ENCODE results near the gene PDGFD.

Gene PDGFD

DNA sequence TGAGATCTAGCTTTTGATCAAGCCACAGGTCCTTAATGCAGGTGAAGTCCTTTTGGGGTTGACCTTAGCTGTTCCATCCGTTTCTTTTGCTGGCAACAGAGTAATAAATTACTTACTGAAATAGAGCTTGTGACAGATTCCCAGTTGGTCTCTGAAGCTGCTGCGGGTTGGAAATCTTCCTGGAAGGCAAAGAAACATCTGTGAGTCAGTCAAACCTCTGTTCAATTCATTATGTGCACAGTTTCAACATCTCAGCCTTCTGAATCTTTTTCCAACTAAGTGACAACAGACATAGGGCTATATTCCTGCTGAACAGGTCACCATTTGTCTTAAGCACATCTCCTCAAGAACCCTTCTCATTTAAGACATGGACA, 216.4 kb downstream of the PDGFD start:
- DNase-seq: peak; percentile 35

DNA sequence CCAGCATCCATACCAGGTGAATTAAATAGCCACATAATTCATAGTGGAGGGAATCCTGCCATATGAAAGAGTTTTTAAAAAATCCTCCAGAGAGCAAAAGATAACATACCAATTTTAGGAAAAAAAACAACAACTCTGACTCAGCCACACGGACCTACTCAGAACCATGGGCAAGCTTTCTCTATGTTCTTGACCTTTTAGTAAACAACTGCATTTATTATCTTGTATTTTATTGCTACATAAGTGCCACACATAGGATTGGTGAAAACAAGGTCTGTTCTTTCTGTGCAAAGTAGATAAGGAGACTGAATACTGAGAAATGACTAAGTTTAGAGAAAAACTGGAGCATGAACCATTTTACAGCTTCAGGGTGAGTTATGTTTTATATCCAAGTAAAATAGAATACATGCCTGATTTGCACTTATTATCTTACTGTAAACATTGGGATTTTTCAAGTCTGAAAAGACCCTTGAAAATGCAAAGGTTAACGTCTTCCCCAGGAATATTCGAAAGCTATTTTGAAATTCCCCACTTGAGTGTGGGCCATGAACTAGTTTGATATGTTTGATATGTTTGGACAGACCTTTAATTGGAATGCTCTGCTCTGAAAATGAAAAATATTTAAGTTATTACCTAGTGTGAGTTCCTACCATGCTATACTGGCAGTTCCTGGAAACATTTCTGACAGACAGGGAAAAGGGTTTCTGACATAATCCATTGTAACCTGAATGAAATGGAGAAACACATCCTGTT, 217.0 kb downstream of the PDGFD start:
- no peak for DNase-seq

DNA sequence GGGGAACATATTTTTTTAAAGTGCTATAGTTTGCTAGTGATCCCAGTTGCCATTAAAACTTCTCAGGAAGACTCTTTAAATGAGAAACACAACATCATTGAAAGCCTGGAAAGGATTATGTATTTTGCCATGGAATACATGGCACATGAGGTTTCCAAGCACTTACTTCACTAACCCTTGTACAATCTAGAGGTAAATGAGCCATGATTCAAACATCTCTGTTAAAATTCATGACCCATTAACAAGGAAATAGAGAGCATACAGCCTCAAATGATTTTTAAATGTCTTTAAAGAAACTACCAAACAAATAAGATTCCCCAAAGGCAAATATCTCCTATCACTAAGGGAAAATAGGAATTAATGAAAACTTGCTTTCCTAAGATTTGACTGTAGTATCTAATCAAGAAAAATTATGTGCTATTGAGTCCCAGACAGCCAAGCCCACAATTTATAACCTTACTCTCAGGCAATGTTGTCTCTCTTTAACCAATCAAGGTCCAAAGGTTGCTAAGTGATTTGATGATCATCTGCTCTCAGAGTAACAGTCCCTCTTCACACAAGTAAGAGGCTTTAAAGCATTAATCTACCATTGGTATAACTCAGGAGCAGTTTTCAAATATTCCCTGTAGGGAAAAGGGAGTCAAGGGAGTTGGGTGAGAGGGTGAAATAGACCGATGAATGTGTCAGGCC, 219.6 kb downstream of the PDGFD start:
- DNase-seq: no peak

DNA sequence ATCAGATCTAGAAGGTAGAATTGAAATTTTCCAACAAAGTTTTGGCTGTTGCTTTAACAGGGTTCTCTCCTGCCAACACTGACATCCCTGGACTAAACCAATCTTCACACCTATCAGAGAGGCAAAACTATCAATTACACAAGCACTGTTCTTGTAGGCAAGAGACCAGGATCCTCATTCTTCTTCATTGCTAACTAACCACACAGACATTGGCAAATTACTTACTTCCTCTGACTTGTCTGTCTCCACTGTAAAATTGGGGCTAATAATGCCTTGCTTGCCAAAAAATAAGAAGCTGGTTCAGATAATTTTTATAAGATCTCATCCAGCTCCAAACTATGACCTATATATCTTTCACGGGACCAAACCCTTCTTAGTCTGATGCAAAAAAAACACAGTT, 221.3 kb downstream of the PDGFD start:
- DNase-seq: no peak

DNA sequence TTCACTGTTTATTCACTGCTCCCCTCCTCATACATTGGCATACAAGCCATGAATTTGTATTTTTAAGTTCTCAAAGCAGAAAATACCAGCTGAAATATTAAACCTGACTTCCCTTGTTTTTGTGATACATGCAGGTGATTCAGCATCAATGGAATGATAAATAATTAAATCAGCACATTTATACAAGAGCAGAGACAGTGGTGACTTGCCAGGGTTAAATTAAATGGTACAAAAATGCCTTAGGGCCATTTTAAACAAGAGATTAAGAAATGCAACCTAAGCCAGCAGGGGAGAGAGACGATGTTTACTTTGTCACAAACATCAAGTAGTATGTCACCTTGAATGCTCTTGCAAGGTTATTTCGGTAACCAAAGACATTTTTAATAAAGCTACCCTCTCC, 223.4 kb downstream of the PDGFD start:
- no peak for DNase-seq

DNA sequence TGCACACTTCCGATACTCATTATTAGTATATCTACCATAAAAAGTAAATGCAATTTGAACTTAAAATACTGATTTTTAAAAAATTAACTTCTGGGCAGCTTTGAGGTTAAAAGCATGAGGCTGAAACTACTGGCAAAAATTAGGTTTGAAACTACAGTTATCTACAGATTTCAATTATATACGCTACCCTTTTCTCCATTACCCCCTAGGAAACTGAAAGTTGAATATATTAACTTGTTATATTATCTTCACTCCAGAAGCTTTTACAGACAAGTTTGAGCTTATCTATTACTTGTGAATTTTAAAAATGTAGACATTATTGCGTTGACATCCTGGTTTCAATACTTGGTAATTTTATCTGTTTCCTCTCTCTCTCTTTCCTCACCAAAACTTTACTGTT, 224.3 kb downstream of the PDGFD start:
- DNase-seq: no peak

DNA sequence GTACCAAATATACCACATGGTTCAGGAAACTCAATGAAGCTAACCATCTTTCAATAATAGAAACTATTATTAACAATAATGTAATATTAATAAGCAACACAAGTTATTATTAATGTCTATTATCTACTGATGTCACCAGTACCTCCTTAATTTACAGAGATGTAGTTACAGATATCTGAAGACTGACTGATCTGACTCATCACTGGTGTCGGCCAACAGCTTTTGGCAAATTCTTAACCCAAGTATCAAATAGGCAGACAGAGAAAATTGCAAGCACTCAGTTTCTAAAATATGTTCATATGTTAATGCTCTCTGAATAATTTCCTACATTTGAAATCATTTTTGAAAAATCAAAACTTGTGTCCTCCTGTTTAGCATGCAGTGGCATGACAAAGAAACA, 227.9 kb downstream of the PDGFD start:
- no peak for DNase-seq

DNA sequence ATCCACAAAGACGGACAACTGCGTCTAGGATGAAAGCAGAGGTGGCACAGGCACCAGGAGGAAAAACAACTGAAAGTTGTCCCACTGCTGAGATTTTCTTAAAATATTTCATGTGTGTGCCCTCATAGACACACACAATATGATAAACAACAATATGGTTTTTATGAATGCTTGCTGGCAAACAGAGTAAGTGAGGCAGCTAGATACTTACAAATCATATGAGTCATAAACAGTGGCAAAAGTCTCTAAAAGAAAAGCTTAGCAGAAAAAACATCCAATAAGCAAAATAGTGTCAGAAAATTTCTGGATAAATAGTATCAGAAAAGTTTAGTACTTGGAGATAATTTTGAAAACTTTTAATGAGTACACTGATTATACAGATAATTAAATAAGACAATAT, 228.7 kb downstream of the PDGFD start:
- DNase-seq: no peak

DNA sequence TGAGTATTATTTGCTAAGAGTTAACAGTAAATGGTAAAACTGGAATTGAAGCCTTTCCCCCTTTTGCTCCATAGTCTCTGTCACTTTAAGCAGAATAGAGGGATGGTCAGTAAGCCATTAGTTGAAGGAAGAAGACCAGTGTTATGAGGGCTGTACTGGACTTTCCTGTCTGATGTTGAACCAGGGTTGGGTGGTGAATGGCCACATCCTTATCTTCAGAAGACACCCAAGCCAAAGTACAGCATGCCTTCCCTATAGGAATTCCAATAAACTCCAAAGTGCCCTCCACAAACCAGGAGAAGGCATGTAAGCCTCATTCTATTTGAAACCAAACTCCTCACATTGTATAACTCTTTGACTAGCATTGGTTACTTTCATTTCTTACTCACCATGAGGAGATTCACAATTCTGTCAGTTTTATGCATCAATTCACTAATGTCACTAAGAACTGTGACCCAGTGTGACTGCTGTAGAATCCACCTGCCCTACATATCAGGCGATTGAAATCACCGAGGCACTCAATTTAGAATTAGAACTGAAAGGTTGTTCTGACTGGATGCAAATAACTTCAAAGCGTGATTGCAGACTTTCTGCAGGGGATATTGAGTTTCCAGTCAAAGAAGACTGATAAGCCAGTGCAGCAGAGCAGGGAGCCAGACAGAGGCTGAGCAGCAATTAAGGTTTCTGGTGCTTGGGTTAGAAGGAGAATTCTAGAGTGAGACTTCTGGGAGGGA, 234.6 kb downstream of the PDGFD start:
- DNase-seq: no peak

DNA sequence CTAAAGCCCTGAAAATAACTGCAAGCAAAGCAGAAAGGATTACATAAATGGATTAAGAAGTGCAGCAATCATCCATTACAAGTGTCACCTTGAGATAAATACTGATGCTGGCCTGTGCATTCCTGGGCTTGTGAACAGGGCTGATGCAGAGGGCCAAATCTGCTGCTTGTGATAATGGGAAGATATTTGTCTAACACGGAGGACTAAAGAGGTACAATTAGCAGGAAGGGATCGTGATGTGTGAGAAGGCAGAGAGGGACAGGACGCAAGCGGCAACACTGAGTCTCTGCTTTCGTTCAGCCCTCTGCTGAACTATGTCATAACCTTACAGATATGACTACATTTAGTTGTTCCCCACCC, 235.2 kb downstream of the PDGFD start:
- DNase-seq: no peak

DNA sequence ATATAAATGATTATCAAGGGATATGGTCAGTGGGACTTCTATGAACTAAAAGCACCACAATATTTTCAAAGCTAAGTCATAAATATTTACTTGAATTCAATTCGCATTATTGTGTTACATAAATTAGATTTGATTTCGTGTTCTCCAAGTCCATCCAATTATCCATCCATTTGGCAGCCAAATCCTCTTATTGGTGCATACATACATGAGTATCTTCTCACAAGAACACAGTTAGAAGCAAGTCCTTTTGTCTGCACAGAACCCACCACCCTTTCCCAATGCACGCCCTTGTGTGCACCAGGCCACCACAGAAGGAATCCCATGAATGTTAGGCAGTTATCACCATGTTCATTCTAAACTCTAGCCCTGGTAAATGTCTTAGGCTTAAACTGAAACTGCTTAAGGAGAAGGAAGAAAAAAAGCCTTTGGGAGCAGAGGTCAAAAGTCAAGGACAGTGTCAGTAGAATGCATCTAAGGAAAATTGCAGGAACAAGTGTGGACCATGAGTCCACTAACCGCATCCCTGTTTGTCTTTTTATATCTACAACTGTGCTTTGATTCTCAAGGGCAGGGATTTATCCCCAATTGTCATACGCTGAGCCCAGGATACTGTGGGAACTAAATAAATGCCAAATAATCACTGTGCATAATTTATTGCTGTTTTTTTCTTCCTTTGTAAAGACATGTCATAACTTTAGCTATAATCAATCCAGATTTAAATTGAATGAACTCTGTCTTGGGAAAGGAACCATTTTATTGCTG, 235.7 kb downstream of the PDGFD start:
- DNase-seq: no peak

DNA sequence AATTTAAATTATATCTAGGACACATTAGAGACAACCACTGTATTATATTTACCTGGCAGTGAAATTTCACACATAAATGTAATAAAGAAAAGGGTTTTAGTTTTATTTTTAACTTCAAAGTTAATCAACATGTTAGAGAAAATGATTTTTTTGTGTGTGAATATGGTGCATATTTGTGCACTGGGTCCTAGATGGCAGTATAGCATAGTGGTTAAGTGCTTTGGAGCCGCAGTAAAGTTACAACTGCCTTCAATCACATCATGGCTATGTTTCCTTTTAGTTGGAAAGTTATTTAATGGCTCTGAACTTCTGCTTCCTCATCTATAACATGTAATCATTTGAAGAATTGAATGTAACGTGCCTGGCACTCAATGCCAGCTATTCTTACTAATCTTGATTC, 236.4 kb downstream of the PDGFD start:
- DNase-seq: no peak

DNA sequence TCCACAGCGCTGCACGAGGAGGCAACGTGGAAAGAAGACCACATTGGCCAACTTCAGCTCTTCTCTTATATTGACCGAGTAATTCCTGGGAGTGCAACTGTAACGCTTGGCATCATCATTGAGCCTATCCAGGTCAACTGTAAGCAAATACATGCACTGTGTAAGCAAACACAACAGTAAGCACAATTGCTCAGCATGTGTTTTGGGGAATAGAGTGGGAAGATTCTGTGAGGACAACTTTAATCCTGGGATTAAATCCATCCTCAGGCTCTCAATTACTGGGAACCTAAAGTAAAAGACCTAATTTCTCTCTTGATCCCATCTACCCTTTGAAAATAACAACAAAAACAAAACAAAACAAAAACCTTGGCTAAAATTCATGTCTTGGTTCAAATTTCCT, 237.0 kb downstream of the PDGFD start:
- DNase-seq: no peak

DNA sequence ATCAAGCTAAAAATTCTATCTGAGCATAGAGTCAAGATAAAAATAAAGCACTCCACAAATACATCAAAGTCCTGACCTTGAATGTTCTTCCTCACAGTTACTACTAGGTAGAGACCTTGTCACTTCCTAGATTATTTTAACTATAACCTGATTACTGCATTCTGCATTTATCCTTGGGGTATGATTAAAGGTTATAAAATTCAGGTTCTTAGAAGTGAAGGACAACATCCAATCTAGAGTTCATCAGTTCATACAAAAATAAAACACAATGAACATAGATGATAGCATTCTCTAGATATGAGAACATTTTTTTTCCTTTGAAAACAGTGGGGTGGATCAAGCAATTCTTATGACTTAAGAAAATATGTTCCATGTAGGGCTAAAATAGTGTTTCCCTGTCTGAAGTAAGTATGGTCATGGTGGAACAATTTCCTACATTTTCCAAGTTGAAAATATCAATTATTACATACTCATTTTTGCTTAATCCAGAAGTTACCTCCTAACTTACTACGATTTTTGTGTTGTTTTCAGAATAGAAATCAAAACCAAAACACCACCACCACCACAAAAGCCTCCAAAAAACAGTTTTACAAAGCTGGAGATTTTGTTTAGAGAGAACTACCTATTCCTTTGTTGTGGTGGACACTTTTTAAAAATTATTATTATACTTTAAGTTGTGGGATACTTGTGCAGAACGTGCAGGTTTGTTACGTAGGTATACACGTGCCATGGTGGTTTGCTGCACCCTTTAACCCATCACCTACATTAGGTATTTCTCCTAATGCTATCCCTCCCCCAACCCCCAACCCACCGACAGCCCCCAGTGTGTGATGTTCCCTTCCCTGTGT, 239.6 kb downstream of the PDGFD start:
- DNase-seq: no peak

DNA sequence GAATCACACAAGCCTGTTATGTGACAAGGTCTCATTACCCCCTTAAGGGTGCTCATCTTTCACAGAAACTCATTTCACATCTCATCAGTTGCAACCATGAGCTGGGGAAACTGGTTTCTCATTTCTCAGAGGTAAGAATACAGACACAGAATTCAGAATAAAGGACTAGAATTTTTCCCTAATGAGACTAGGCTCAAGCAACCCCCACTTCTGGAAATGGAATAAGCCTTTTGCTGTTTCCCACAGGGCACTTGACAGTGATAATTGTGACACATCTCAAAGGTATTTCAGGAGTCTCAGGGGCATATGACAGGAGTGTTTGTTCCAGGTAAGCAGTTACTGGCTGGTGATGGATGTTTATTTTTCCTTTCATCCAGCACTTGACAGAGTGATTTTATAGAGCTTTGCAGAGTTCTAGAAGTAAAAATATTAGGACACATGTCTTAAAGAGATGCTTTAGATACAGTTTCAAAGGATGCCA, 240.5 kb downstream of the PDGFD start:
- no peak for DNase-seq

DNA sequence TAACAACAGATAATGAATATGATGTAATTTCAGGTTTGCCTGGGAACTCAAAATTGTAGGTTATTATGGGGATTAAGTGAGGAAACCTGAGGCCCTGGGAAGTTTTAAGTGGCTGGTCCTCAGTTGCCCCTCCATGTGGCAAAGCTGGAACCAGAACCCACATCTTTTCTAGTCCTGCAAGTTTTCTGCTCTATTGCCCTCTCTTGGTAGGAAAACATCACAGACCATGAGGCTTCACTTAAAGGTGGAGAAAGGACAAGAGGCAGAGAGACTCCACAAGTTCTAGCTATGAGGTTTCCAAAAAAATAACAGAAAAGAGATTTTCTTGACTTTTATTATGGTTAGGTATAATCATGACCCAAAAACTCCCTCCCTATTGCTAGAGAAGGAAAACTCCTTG, 243.0 kb downstream of the PDGFD start:
- no peak for DNase-seq

DNA sequence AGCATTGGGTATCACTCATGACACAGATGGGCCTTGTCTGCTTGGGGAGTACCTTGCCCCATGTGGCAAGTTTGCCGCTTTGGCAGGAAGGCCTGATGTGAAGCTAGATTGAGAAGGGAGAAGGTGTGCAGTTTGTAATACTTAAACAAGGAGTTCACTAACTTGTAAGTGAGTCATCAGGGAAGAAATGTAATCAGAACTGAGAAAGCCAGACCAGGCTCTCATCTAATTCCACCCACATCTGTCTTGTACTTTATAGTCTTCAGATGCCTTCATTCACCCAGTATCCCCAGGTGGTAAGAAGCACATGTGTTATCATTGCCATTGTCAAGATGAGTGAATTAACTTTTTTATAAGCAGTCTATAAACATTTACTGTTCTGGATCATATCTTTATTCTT, 243.5 kb downstream of the PDGFD start:
- no peak for DNase-seq

DNA sequence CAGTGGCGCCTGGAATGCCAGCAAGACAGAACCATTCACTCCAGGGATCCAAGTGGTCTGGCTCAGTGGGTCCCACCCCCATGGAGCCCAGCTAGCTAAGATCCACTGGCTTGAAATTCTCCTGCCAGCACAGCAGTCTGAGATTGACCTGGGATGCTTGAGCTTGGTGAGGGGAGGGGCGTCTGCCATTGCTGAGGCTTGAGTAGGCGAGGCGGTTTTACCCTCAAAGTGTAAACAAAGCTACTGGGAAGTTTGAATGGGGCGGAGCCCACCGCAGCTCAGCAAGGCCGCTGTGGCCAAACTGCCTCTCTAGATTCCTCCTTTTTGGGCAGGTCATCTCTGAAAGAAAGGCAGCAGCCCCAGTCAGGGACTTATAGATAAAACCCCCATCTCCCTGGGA, 253.2 kb downstream of the PDGFD start:
- DNase-seq: no peak

DNA sequence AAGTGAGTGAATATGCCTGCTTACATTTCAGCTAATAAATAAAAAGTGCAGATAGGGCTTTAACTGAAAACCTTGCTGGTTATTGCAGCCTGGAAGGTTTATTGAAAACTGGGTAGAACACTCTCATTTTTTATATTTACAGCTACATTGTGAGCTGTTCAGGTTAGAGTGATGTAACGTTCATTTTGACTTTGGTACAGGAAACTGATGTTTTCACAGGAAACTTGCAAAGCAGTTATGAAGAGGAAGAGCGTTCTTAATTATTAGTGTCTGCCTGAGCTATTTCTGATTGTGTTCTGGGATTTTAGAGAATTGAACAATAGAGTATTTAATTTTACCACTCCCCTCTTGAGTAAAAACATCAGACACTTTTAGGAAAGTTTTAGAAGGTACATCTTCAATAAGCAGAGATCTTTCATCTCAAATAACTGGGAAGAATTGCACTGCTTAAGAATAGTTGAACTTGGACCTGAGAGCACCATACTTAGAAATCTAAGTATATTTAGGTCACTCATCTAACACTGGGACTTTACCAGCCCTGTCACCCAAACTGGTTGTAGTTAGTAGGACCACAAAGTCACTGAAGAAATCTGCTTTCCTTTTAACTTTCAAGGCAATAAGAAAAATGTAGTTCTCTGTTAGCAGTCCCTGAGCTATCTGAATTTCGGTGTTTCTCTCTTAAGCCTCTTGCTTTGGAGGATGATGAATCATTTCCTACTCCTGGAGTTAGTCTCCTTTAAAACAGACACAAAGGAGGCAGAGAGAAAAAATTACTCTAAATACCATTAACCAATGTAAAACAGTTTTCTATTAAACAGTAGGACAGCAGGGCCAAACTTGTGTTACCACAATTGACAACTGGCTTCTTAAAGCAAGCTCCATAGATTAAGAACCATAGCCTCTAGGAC, 256.1 kb downstream of the PDGFD start:
- no peak for DNase-seq

DNA sequence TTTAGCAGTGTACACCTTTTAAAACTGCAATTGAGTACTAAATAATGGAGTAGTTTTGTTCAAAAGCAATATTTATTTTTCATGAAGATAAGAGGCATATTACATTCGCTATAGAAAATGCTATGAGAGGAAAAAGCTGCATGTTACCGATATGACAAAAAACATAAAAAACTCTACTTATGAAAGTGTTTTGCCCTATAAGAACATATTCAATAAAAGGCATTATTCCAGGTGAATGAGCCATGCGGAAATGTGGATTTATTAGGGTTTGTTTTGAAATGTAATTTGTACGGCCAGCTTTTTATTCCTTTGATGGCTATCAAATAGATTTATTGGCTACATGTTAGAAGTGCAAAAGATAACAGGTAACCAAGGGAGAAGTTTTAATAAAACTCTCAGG, 256.8 kb downstream of the PDGFD start:
- DNase-seq: no peak

DNA sequence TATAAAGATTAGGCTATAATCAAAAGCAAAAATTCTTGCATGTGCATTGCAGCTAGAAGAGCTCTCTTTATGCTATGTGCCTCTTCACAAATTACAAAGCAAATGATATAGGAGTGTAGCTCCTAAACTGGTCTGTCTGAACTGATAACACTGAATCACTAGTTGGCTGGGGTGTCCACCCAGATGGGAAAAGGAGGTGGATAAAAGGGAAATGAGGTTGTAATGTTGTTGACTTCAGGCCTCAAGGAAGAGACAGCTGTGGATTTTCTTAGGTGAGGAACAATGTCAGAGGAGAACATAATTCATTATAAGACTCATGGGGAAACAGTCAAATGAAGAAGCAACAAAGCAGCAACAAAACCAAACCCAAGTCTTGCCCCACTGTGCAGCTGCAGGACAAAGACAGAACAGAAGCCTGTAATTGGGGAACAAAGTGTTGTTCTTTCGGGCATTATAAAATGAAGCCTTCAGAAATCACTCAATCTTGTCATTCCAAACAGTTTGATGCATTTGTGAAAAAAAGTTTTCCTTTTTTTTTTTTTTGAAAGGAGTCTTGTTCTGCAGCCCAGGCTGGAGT, 257.6 kb downstream of the PDGFD start:
- DNase-seq: no peak
